Measurements from ENCODE around the gene IP6K1. TPM values are rescaled to one million over a fixed set of nuclear protein-coding genes. Genes with fewer than 3 reads are reported as not detected.

IP6K1 gene
- total and polyA plus RNA-seq, 2 donors (not counting 1 experiment from before 2014, with no cell fraction given), result 27.8 to 77.8 TPM

GRCh38 chr3:49721896-49722781 lies 64.2 kb downstream of the IP6K1 start:
- H3K4me3 Mint-ChIP-seq, result peak overlapping the region; percentile 96
- ATAC-seq (ENCODE audit: low read depth) (no peak), DNase-seq (peak; percentile 30)
- Histone ChIP-seq H3K9ac (ENCODE audit: low read length) (peak overlapping the region; percentile 98), H3K4me2 (replicated peaks; ENCODE audit: low read depth, low read length, poor library complexity, severe bottlenecking) (peak overlapping the region; percentile 97), H3K27ac (ENCODE audit: low read length in 2 of 2) (peak overlapping the region; percentile 94 to 100), H3K9me3 (ENCODE audit: control extremely low read depth in 1 of 3, control insufficient read depth in 2 of 3, insufficient read depth in 1 of 3, low read length in 2 of 3) (no peaks in the 10 kb centered on the region), H3K4me3 (ENCODE audit: control extremely low read depth in 1 of 5, extremely low read depth in 1 of 5, insufficient read depth in 1 of 5, low read depth in 2 of 5, low read length in 4 of 5) (no peak overlapping the region), H3K36me3 (replicated peaks in 1 of 2; ENCODE audit: control extremely low read depth in 1 of 2, control insufficient read depth in 1 of 2, extremely low read depth in 1 of 2, insufficient read depth in 2 of 2, low read length in 1 of 2) (peaks cover 0 to 35% of the 10 kb centered on the region in 2 experiments), H3K79me2 (ENCODE audit: control insufficient read depth, insufficient read depth, low read length) (peaks cover 4% of the 10 kb centered on the region), H4K20me1 (ENCODE audit: control insufficient read depth, insufficient read depth, low read length, poor library complexity, severe bottlenecking) (no peaks in the 10 kb centered on the region), H3K4me1 (ENCODE audit: control insufficient read depth in 2 of 2, insufficient read depth in 2 of 2, low read length in 2 of 2) (peaks cover 32 to 59% of the 10 kb centered on the region in 2 donors), H2AFZ (ENCODE audit: insufficient read depth, low read depth, low read length, poor library complexity, severe bottlenecking) (no peak overlapping the region), H3K27me3 (replicated peaks in 1 of 4; ENCODE audit: control extremely low read depth in 1 of 4, control insufficient read depth in 3 of 4, insufficient read depth in 4 of 4, low read length in 3 of 4) (no peaks in the 10 kb centered on the region)
- H3K4me1 Mint-ChIP-seq, result peaks cover 61% of the 10 kb centered on the region
- ChIA-PET POLR2A (no interaction called here), CTCF (interaction anchor here (1.1 to 3.2 kb wide), 2 partner anchors 21 to 117 kb away, joined by 3 to 22 read pairs; no protein-coding TSS in a partner anchor)
- TF ChIP-seq, protein P1, sequence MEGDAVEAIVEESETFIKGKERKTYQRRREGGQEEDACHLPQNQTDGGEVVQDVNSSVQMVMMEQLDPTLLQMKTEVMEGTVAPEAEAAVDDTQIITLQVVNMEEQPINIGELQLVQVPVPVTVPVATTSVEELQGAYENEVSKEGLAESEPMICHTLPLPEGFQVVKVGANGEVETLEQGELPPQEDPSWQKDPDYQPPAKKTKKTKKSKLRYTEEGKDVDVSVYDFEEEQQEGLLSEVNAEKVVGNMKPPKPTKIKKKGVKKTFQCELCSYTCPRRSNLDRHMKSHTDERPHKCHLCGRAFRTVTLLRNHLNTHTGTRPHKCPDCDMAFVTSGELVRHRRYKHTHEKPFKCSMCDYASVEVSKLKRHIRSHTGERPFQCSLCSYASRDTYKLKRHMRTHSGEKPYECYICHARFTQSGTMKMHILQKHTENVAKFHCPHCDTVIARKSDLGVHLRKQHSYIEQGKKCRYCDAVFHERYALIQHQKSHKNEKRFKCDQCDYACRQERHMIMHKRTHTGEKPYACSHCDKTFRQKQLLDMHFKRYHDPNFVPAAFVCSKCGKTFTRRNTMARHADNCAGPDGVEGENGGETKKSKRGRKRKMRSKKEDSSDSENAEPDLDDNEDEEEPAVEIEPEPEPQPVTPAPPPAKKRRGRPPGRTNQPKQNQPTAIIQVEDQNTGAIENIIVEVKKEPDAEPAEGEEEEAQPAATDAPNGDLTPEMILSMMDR (IDR thresholded peaks at IDR 0.05), result no peak
- no peak for TF ChIP-seq EZH2 (IDR thresholded peaks at IDR 0.05; ENCODE audit: borderline replicate concordance, insufficient read depth, low read depth, low read length, poor library complexity, severe bottlenecking)
- no peaks in the 10 kb centered on the region for H3K27me3 Mint-ChIP-seq
- WGBS (ENCODE audit: insufficient coverage), result 96% methylated on average over 23 of the region's 26 CpGs
- no peaks in the 10 kb centered on the region for H3K9me3 Mint-ChIP-seq (ENCODE audit: insufficient read depth)
- peak overlapping the region; percentile 79 for H3K27ac Mint-ChIP-seq
- intact Hi-C loops (cut with micrococcal nuclease), result no loop called here

DNA sequence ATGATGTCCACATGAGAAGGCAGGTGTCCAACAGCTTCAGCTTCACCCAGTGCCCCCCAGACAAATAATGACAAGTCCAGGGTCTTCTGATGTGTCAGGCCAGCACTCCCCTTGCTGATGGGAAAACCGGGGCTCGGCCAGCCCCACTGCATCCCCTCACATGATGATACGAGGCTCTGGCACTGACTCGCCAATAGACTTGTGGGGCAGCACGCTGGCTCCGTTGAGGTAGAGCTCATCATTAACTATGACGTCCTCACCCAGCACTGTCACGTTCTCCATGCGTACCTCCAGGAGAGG lies 64.8 kb downstream of the IP6K1 start:
- WGBS (ENCODE audit: insufficient coverage), result 93% methylated on average over 9 of the region's 9 CpGs
- Mint-ChIP-seq H3K4me3 (peak overlapping the region; percentile 96), H3K4me1 (peaks cover 55% of the 10 kb centered on the region), H3K27ac (peak overlapping the region; percentile 81), H3K27me3 (no peaks in the 10 kb centered on the region), H3K9me3 (ENCODE audit: insufficient read depth) (no peaks in the 10 kb centered on the region)
- no peak for TF ChIP-seq EZH2 (IDR thresholded peaks at IDR 0.05; ENCODE audit: borderline replicate concordance, insufficient read depth, low read depth, low read length, poor library complexity, severe bottlenecking)
- TF ChIP-seq, protein P1 (IDR thresholded peaks at IDR 0.05), result no peak
- Histone ChIP-seq H3K4me1 (ENCODE audit: control insufficient read depth in 2 of 2, insufficient read depth in 2 of 2, low read length in 2 of 2) (peaks cover 27 to 54% of the 10 kb centered on the region in 2 donors), H3K4me2 (replicated peaks; ENCODE audit: low read depth, low read length, poor library complexity, severe bottlenecking) (no peak overlapping the region), H3K27me3 (replicated peaks in 1 of 4; ENCODE audit: control extremely low read depth in 1 of 4, control insufficient read depth in 3 of 4, insufficient read depth in 4 of 4, low read length in 3 of 4) (no peaks in the 10 kb centered on the region), H3K79me2 (ENCODE audit: control insufficient read depth, insufficient read depth, low read length) (peaks cover 4% of the 10 kb centered on the region), H3K9me3 (ENCODE audit: control extremely low read depth in 1 of 3, control insufficient read depth in 2 of 3, insufficient read depth in 1 of 3, low read length in 2 of 3) (no peaks in the 10 kb centered on the region), H3K27ac (ENCODE audit: low read length in 2 of 2) (no peak overlapping the region), H3K4me3 (ENCODE audit: control extremely low read depth in 1 of 5, extremely low read depth in 1 of 5, insufficient read depth in 1 of 5, low read depth in 2 of 5, low read length in 4 of 5) (no peak overlapping the region), H3K9ac (ENCODE audit: low read length) (no peak overlapping the region), H3K36me3 (replicated peaks in 1 of 2; ENCODE audit: control extremely low read depth in 1 of 2, control insufficient read depth in 1 of 2, extremely low read depth in 1 of 2, insufficient read depth in 2 of 2, low read length in 1 of 2) (peaks cover 0 to 29% of the 10 kb centered on the region in 2 experiments), H4K20me1 (ENCODE audit: control insufficient read depth, insufficient read depth, low read length, poor library complexity, severe bottlenecking) (no peaks in the 10 kb centered on the region), H2AFZ (ENCODE audit: insufficient read depth, low read depth, low read length, poor library complexity, severe bottlenecking) (no peak overlapping the region)
- CTCF ChIA-PET, result interaction anchor here (1.1 to 3.2 kb wide), 2 partner anchors 20 to 117 kb away, joined by 3 to 22 read pairs; no protein-coding TSS in a partner anchor
- DNase-seq, result no peak
- intact Hi-C loops (cut with micrococcal nuclease), result no loop called here
- POLR2A ChIA-PET, result interaction anchor here (3.0 kb wide), 1 partner anchor 82 kb away, joined by 9 read pairs; the partner anchor contains the start of gene INKA1
- no peak for ATAC-seq (ENCODE audit: low read depth)
